Lung (tissue), 12 donors: ENCODE measurements around the gene TLL1. TPM values are rescaled to one million over a fixed set of nuclear protein-coding genes. Genes with fewer than 3 reads are reported as not detected.

Experiments
- ATAC-seq: fragments of 200-7000 bp; cut with Tn5 transposase; one replicate; pipeline ENCODE4 v1.9.1; 2020; ENCODE audit warnings: moderate number of reproducible peaks; ENCODE audit not compliant: insufficient read depth, low FRiP score
- DNase-seq, 3 donors: peaks; one replicate each; pipeline ENCODE4 v3.0.0-alpha.2; 2013 to 2017
- H3K27ac ChIP-seq, 2 donors: one replicate each; pipeline ENCODE4 v1.5.1; 2013; ENCODE audit warnings: mild to moderate bottlenecking in 2 of 2, moderate library complexity in 2 of 2, control low read depth in 1 of 2, inconsistent platforms in 1 of 2, low read depth in 1 of 2, low read length in 1 of 2
- H3K27me3 ChIP-seq, 3 donors: one replicate each; pipeline ENCODE4 v1.5.1; 2013; ENCODE audit warnings: low read length in 2 of 3; ENCODE audit not compliant: control insufficient read depth in 3 of 3, insufficient read depth in 3 of 3
- H3K36me3 ChIP-seq, 4 donors: one replicate each; pipeline ENCODE4 v1.5.1; 2013; ENCODE audit warnings: low read length in 4 of 4, mild to moderate bottlenecking in 1 of 4, moderate library complexity in 1 of 4; ENCODE audit not compliant: control insufficient read depth in 4 of 4, insufficient read depth in 4 of 4
- H3K4me1 ChIP-seq, 5 donors: one replicate each; pipeline ENCODE4 v1.5.1; 2013; ENCODE audit warnings: low read length in 5 of 5, mild to moderate bottlenecking in 2 of 5, moderate library complexity in 1 of 5; ENCODE audit not compliant: control insufficient read depth in 5 of 5, insufficient read depth in 5 of 5
- H3K4me3 ChIP-seq: one replicate; pipeline ENCODE4 v1.5.1; 2013; ENCODE audit warnings: mild to moderate bottlenecking, control low read depth, moderate library complexity
- H3K9ac ChIP-seq, 2 donors: one replicate each; pipeline ENCODE4 v1.5.1; 2013; ENCODE audit warnings: low read length in 2 of 2, control low read depth in 1 of 2; ENCODE audit not compliant: insufficient read depth in 1 of 2
- H3K9me3 ChIP-seq, 4 donors: one replicate each; pipeline ENCODE4 v1.5.1; 2013; ENCODE audit warnings: low read length in 3 of 4, mild to moderate bottlenecking in 1 of 4, moderate library complexity in 1 of 4; ENCODE audit not compliant: control insufficient read depth in 4 of 4, insufficient read depth in 3 of 4
- CTCF ChIP-seq: IDR thresholded peaks from 2 replicates; pipeline ENCODE4 v1.5.1; 2012; ENCODE audit warnings: mild to moderate bottlenecking; ENCODE audit errors: control extremely low read depth, extremely low read depth
- WGBS, 2 donors: extraction: QIAGEN DNeasy Blood & Tissue Kit; methylation state at CpG; one replicate each; pipeline ENCODE4 v1.1.7; 2013; 5-methylcytosine and 5-hydroxymethylcytosine counted together
- polyA plus RNA-seq, 2 donors: library from polyadenylated mRNA; stranded (reverse); fragments of 200-250 nt; gene quantifications; one replicate each; pipeline ENCODE4 v1.2.1, GENCODE V29; 2013
- total RNA-seq, 2 donors: library from RNA; depleted of rRNA in 1 of 2; stranded (reverse); fragments of >200 nt in 1 of 2; gene quantifications; one replicate each; pipeline ENCODE4 v1.2.1, GENCODE V29; 2014 to 2021
- donor health status: control.
- donor health status: control.
- donor health status: Bipolar disorder and iron deficiency.
- donor health status: healthy.
- donor health status: DM: yes; HTN: yes; CAD: no.

The TLL1 gene
- total and polyA plus RNA-seq, 4 donors, result 0.93 to 5.7 (median 1.9) TPM

- Histone ChIP-seq H3K27me3 (no peaks in the 10 kb centered on the region), H3K27ac (no peak overlapping the region), H3K9me3 (peaks cover 0 to 3% (median 0%) of the 10 kb centered on the region in 4 donors), H3K4me3 (no peak overlapping the region), H3K9ac (no peak overlapping the region), H3K36me3 (no peaks in the 10 kb centered on the region), H3K4me1 (no peaks in the 10 kb centered on the region)
- DNase-seq (no peak), ATAC-seq (no peak)
- WGBS, 2 donors, result 78 to 86% methylated on average over 2 of the region's 2 CpGs
- no peak for TF ChIP-seq CTCF
Measured at GRCh38 chr4:165971933-165972332, 98.9 kb downstream of the TLL1 start.

GRCh38 chr4:165972747-165973146 is 99.7 kb downstream of the TLL1 start:
- no peak for ATAC-seq
- WGBS, 2 donors, result 88 to 94% methylated on average over 1 of the region's 1 CpG
- Histone ChIP-seq H3K27ac (no peak overlapping the region), H3K27me3 (no peaks in the 10 kb centered on the region), H3K4me1 (no peaks in the 10 kb centered on the region), H3K9ac (no peak overlapping the region), H3K36me3 (no peaks in the 10 kb centered on the region), H3K9me3 (peaks cover 0 to 3% (median 0%) of the 10 kb centered on the region in 4 donors), H3K4me3 (no peak overlapping the region)
- no peak for DNase-seq
- no peak for TF ChIP-seq CTCF

- H3K9me3 ChIP-seq, result no peaks in the 10 kb centered on the region
- no peak overlapping the region for H3K27ac ChIP-seq
- H3K27me3 ChIP-seq, result no peaks in the 10 kb centered on the region
- H3K4me1 ChIP-seq, result peaks cover 0 to 8% (median 0%) of the 10 kb centered on the region in 5 donors
- H3K4me3 ChIP-seq, result no peak overlapping the region
- whole genome bisulfite sequencing, 2 donors, result 58 to 74% methylated on average over 3 of the region's 3 CpGs
- no peaks in the 10 kb centered on the region for H3K36me3 ChIP-seq
- ATAC-seq, result no peak
- no peak for DNase-seq
- H3K9ac ChIP-seq, result no peak overlapping the region
- no peak for TF ChIP-seq CTCF
Measured at GRCh38 chr4:165982934-165983333, 109.9 kb downstream of the TLL1 start.
